HCT116 (cell line): Measurements from ENCODE around the gene PHACTR1. TPM values are rescaled to one million over a fixed set of nuclear protein-coding genes. Genes with fewer than 3 reads are reported as not detected.

Experiments
- ATAC-seq: fragments of 200-7000 bp; cut with Tn5 transposase; 2 replicates; pipeline ENCODE4 v1.9.1; 2020; ENCODE audit warnings: mild to moderate bottlenecking, moderate library complexity
- BruUV-seq: library from RNA; stranded (reverse); fragments of 400-500 nt; replicated peaks from 2 replicates; lab custom pipeline; 2021; lab: Mats Ljungman, UMichigan
- CTCF ChIA-PET: fragments of 300-600 bp; sonication (Branson Sonifier 250); formaldehyde crosslinking; loops from one replicate; lab custom pipeline; 2021; ENCODE audit warnings: antibody characterized with exemption; lab: Charles Lee
- POLR2A ChIA-PET: fragments of 300-600, 350-600 bp; sonication (Branson Sonifier 250); formaldehyde crosslinking; loops from one replicate; lab custom pipeline; 2021; ENCODE audit warnings: antibody characterized with exemption; lab: Charles Lee
- RAD21 ChIA-PET, 2 experiments: fragments of 300-600 bp; sonication (Branson Sonifier 250); formaldehyde crosslinking; loops; one replicate each; lab custom pipeline; 2023; ENCODE audit warnings: low total read pairs in 2 of 2; ENCODE audit not compliant: uncharacterized antibody in 2 of 2, unreplicated experiment in 2 of 2, low non-redundant PET in 1 of 2; lab: Charles Lee
- DNase-seq: peaks from one replicate; pipeline ENCODE4 v3.0.0-alpha.2; 2010; ENCODE audit warnings: low read depth, low spot score
- H2AFZ ChIP-seq: fragments of 200-600 bp; shearing (Covaris generic), sonication (generic); 2 replicates; pipeline ENCODE4 v1.6.1; 2017; ENCODE audit warnings: low read depth, mixed run types, mixed read lengths, antibody characterized with exemption, low read length; ENCODE audit not compliant: poor library complexity, severe bottlenecking
- H3K27ac ChIP-seq: 2 replicates; pipeline ENCODE4 v1.5.1; 2012; ENCODE audit warnings: low read depth, low read length
- H3K27me3 ChIP-seq: fragments of 200-600 bp; sonication (generic); 2 replicates; pipeline ENCODE4 v1.6.1; 2016; ENCODE audit warnings: mixed run types, low read length, mixed read lengths; ENCODE audit not compliant: insufficient read depth
- H3K36me3 ChIP-seq, 2 experiments: fragments of 200-500 bp in 1 of 2; fragments of 200-600 bp in 1 of 2; sonication (Bioruptor generic) in 1 of 2; sonication (generic) in 1 of 2; 2 replicates each; pipeline versions ENCODE4 v1.5.1 to v1.6.1; 2014 to 2016; ENCODE audit warnings: low read length in 2 of 2, inconsistent platforms in 1 of 2, mixed read lengths in 1 of 2, mixed run types in 1 of 2; ENCODE audit not compliant: insufficient read depth in 2 of 2, control insufficient read depth in 1 of 2
- H3K4me1 ChIP-seq, 2 experiments: fragments of 200-600 bp in 1 of 2; sonication (generic) in 1 of 2; 2 replicates each; pipeline versions ENCODE4 v1.5.1 to v1.6.1; 2012 to 2017; ENCODE audit warnings: low read length in 2 of 2, inconsistent platforms in 1 of 2, mild to moderate bottlenecking in 1 of 2, mixed read lengths in 1 of 2, mixed run types in 1 of 2, moderate library complexity in 1 of 2; ENCODE audit not compliant: insufficient read depth in 2 of 2, control insufficient read depth in 1 of 2
- H3K4me2 ChIP-seq: fragments of 200-600 bp; sonication (generic); 2 replicates; pipeline ENCODE4 v1.6.1; 2017; ENCODE audit warnings: mixed run types, low read length, mixed read lengths
- H3K4me3 ChIP-seq, 2 experiments: fragments of 200-600 bp in 1 of 2; sonication (generic) in 1 of 2; replicated peaks in 1 of 2; 2 replicates each; pipeline ENCODE4 v1.5.1; 2011 to 2016; ENCODE audit warnings: low read length in 2 of 2, control low read depth in 1 of 2, low read depth in 1 of 2, mild to moderate bottlenecking in 1 of 2, mixed read lengths in 1 of 2, mixed run types in 1 of 2
- H3K79me2 ChIP-seq: fragments of 200-600 bp; sonication (generic); 2 replicates; pipeline ENCODE4 v1.6.1; 2017; ENCODE audit warnings: mild to moderate bottlenecking, mixed run types, low read length, moderate library complexity, mixed read lengths; ENCODE audit not compliant: insufficient read depth
- H3K9ac ChIP-seq: fragments of 200-600 bp; sonication (generic); 2 replicates; pipeline ENCODE4 v1.6.1; 2016; ENCODE audit warnings: low read length, mixed read lengths
- H3K9me2 ChIP-seq: fragments of 200-600 bp; sonication (generic), shearing (Covaris generic); 2 replicates; pipeline ENCODE4 v1.6.1; 2017; ENCODE audit warnings: mixed run types, mild to moderate bottlenecking, moderate library complexity; ENCODE audit not compliant: insufficient read depth
- H3K9me3 ChIP-seq, 2 experiments: fragments of 200-500 bp in 1 of 2; fragments of 200-600 bp in 1 of 2; sonication (Bioruptor generic) in 1 of 2; sonication (generic) in 1 of 2; 2 replicates each; pipeline ENCODE4 v1.6.1; 2014 to 2017; ENCODE audit warnings: low read length in 2 of 2, mixed read lengths in 2 of 2, inconsistent platforms in 1 of 2, low read depth in 1 of 2, mild to moderate bottlenecking in 1 of 2, mixed run types in 1 of 2, moderate library complexity in 1 of 2; ENCODE audit not compliant: control insufficient read depth in 1 of 2, insufficient read depth in 1 of 2
- H4K20me1 ChIP-seq: fragments of 200-600 bp; sonication (generic), shearing (Covaris generic); 2 replicates; pipeline ENCODE4 v1.6.1; 2017; ENCODE audit warnings: mixed run types, mild to moderate bottlenecking, moderate library complexity; ENCODE audit not compliant: insufficient read depth
- ATF3 ChIP-seq: IDR thresholded peaks from 2 replicates; pipeline ENCODE4 v1.6.1; 2012
- CEBPB ChIP-seq: IDR thresholded peaks from 2 replicates; pipeline ENCODE4 v1.6.1; 2012; ENCODE audit warnings: low read depth
- CTCF ChIP-seq, 3 experiments: fragments of 200-600 bp in 1 of 3; sonication (generic) in 1 of 3; IDR thresholded peaks in 2 of 3; conservative IDR thresholded peaks in 1 of 3; 2 replicates each; pipeline ENCODE4 v1.5.1; 2012 to 2017; ENCODE audit warnings: low read depth in 2 of 3, low read length in 2 of 3, antibody characterized with exemption in 1 of 3, borderline replicate concordance in 1 of 3, control low read depth in 1 of 3, mild to moderate bottlenecking in 1 of 3, mixed read lengths in 1 of 3, mixed run types in 1 of 3, moderate library complexity in 1 of 3; ENCODE audit not compliant: insufficient read depth in 1 of 3
- ELF1 ChIP-seq: IDR thresholded peaks from 2 replicates; pipeline ENCODE4 v1.6.1; 2012; ENCODE audit warnings: low read depth, borderline replicate concordance
- EZH2 ChIP-seq: fragments of 200-600 bp; sonication (generic); IDR thresholded peaks from 2 replicates; pipeline ENCODE4 v1.6.1; 2017; ENCODE audit warnings: antibody characterized with exemption, mixed run types
- EZH2phosphoT487 ChIP-seq: fragments of 200-600 bp; IDR thresholded peaks from 2 replicates; pipeline ENCODE4 v1.6.1; 2018; ENCODE audit warnings: antibody characterized with exemption, borderline replicate concordance
- JUND ChIP-seq: IDR thresholded peaks from 2 replicates; pipeline ENCODE4 v1.6.1; 2012
- MAX ChIP-seq: IDR thresholded peaks from 2 replicates; pipeline ENCODE4 v1.6.1; 2012
- RAD21 ChIP-seq: IDR thresholded peaks from 2 replicates; pipeline ENCODE4 v1.6.1; 2012; ENCODE audit warnings: low read depth, mild to moderate bottlenecking
- SIN3A ChIP-seq: IDR thresholded peaks from 2 replicates; pipeline ENCODE4 v1.6.1; 2012; ENCODE audit warnings: low read depth
- SP1 ChIP-seq: IDR thresholded peaks from 2 replicates; pipeline ENCODE4 v1.6.1; 2012; ENCODE audit warnings: low read depth
- SRF ChIP-seq: IDR thresholded peaks from 2 replicates; pipeline ENCODE4 v1.6.1; 2012; ENCODE audit warnings: low read depth
- YY1 ChIP-seq: IDR thresholded peaks from 2 replicates; pipeline ENCODE4 v1.6.1; 2011; ENCODE audit warnings: low read length, low read depth, moderate library complexity, mild to moderate bottlenecking; ENCODE audit not compliant: insufficient replicate concordance; ENCODE audit errors: extremely low read depth
- ZBTB33 ChIP-seq: IDR thresholded peaks from 2 replicates; pipeline ENCODE4 v1.6.1; 2011; ENCODE audit warnings: mild to moderate bottlenecking, low read length, moderate library complexity; ENCODE audit not compliant: insufficient replicate concordance; ENCODE audit errors: extremely low read depth
- ZFX ChIP-seq: fragments of 450-650 bp; IDR thresholded peaks from 2 replicates; pipeline ENCODE4 v1.6.1; 2017
- ZNF274 ChIP-seq: fragments of 200-500 bp; sonication (Bioruptor generic); IDR thresholded peaks from 2 replicates; pipeline ENCODE4 v1.6.1; 2014; ENCODE audit warnings: mild to moderate bottlenecking, low read depth, low read length, inconsistent platforms
- intact Hi-C: fragments of 100-400 bp; cut with micrococcal nuclease; formaldehyde crosslinking; loops from 2 replicates; pipeline ENCODE4 v1.10.0; 2022
- total RNA-seq: library from RNA; stranded (reverse); gene quantifications from one replicate; pipeline ENCODE4 v1.2.1, GENCODE V29; 2021; ENCODE audit not compliant: unreplicated experiment

The PHACTR1 gene
- total RNA-seq, 1 experiment from 2014 or later: 0.17 TPM

DNA sequence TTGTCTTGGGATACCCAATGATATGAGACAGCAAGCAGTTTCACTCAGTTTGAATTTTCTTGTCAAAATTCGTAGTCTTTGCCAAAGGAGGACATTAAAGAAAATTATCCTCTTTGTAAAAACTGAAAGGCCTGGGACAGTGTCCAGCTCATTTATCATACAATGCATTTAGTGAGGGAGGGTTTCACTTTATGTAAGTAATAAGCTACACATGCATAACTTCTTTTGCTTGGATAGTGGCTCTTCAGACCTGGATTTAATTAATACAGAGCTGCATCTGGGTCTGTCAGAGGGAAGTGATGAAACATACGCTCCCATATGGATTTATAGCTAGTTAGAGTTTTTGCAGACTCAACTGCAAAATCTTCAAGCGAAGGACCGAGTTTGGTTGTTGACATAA is 175.6 kb downstream of the PHACTR1 start (continued):
- TF ChIP-seq EZH2phosphoT487 (no peak), SIN3A (no peak), ZFX (no peak), ELF1 (no peak), ATF3 (no peak)

DNA sequence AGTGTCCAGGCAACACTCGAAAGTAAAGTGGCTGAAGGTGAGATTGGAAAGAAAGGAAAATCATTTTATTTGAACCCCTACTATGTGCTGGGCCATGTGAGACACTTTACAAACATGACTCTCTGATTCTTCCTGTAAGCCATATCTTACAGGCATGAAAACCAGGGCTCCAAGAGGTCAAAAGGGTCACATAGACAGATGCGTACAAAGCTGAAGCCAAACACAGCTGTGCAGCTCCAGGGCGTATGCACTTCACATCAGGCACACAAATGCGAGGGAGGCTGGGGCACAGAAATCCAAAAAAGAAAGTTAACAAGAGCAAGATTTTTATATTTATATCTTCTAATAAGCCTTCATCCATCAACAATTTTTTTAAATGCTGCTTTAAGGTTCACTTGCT is 176.5 kb downstream of the PHACTR1 start:
- H3K4me3 ChIP-seq: no peak overlapping the region
- no peak for TF ChIP-seq YY1
- TF ChIP-seq EZH2phosphoT487: no peak
- TF ChIP-seq JUND: no peak
- TF ChIP-seq EZH2: no peak
- no peak for TF ChIP-seq ATF3
- no peak for TF ChIP-seq ZNF274
- TF ChIP-seq ZBTB33: no peak
- TF ChIP-seq SP1: no peak
- TF ChIP-seq SRF: no peak
- no peak for TF ChIP-seq CTCF (IDR thresholded peaks at IDR 0.05 in 2 of 3, conservative IDR thresholded peaks at IDR 0.05 in 1 of 3; ENCODE audit: borderline replicate concordance in 1 of 3, insufficient read depth in 1 of 3, low read depth in 2 of 3, low read length in 2 of 3)
- TF ChIP-seq SIN3A: no peak
- TF ChIP-seq CEBPB: no peak
- TF ChIP-seq MAX: no peak
- TF ChIP-seq RAD21: no peak
- TF ChIP-seq, all 23 proteins: peak for 0
- no peaks in the 10 kb centered on the region for H3K79me2 ChIP-seq
- ChIA-PET RAD21 (interaction anchor here in 1 of 2 experiments (1.0 kb wide), 1 partner anchor 255 kb away, joined by 5 read pairs; no protein-coding TSS in a partner anchor), CTCF (interaction anchor here (1.2 to 2.0 kb wide), 2 partner anchors 255 to 256 kb away, joined by 4 to 27 read pairs; no protein-coding TSS in a partner anchor), POLR2A (no interaction called here)
- no peak overlapping the region for H3K4me2 ChIP-seq
- peaks cover 16% of the 10 kb centered on the region; the same call in 1 of the 2 replicates for H3K27me3 ChIP-seq
- BruUV-seq: no TSS peak
- no peak overlapping the region for H2AFZ ChIP-seq
- no peaks in the 10 kb centered on the region for H3K36me3 ChIP-seq
- no peak for ATAC-seq
- no peak overlapping the region for H3K27ac ChIP-seq
- H3K9me3 ChIP-seq: no peaks in the 10 kb centered on the region; a peak in 1 of 4 replicates
- H3K4me1 ChIP-seq: no peaks in the 10 kb centered on the region
- H4K20me1 ChIP-seq: no peaks in the 10 kb centered on the region
- no peak overlapping the region for H3K9ac ChIP-seq
- no peak for DNase-seq
- no peaks in the 10 kb centered on the region for H3K9me2 ChIP-seq
- intact Hi-C loops: loop anchor here (5.0 kb wide), 1 partner anchor 1306 kb away; no protein-coding TSS in a partner anchor
